Ovary (tissue), 3 donors: ENCODE measurements around the gene NDUFA12.

Experiments used
- CTCF ChIP-seq, 3 donors: fragments of 450-650 bp in 2 of 3; fragments of 200-600 bp in 1 of 3; IDR thresholded peaks; one replicate each; pipeline versions ENCODE4 v1.5.1 to v1.8.0; 2016 to 2022; ENCODE audit warnings: antibody characterized with exemption in 3 of 3, mild to moderate bottlenecking in 1 of 3
- EP300 ChIP-seq: sonication (generic); formaldehyde crosslinking; IDR thresholded peaks from one replicate; pipeline ENCODE4 v1.6.1; 2017; ENCODE audit warnings: antibody characterized with exemption
- POLR2A ChIP-seq: fragments of 450-650 bp; IDR thresholded peaks from one replicate; pipeline ENCODE4 v1.6.1; 2017; ENCODE audit warnings: antibody characterized with exemption, mild to moderate bottlenecking, moderate library complexity
- donor health status: DM: no; HTN: no; CAD: no.

- no peak for TF ChIP-seq POLR2A
- TF ChIP-seq CTCF (IDR thresholded peaks at IDR 0.05), result no peak
- TF ChIP-seq EP300, result no peak
Observed at GRCh38 chr12:94979941-94980340, 23.6 kb downstream of the NDUFA12 start.
